ENCODE results near the gene DNASE1L3. TPM values are rescaled to one million over a fixed set of nuclear protein-coding genes. Genes with fewer than 3 reads are reported as not detected.

Gene DNASE1L3
- total RNA-seq, 4 donors from 2014 or later = 0.80 to 2.9 (median 2.2) TPM; not detected in 1

GRCh38 chr3:58175437-58176184, 35.2 kb downstream of the DNASE1L3 start:
- Histone ChIP-seq H3K27ac (replicated peaks in 1 of 4) (peak overlapping the region; percentile 62 to 74 (median 68)), H3K27me3 (no peaks in the 10 kb centered on the region), H3K36me3 (peaks cover 0 to 18% (median 7%) of the 10 kb centered on the region in 4 donors), H3K4me1 (peaks cover 39 to 61% (median 52%) of the 10 kb centered on the region in 4 donors), H3K4me3 (no peak overlapping the region), H3K9me3 (no peaks in the 10 kb centered on the region)
- intact Hi-C loops (cut with DNase I) = loop anchor here (5.0 to 10.0 kb wide), 2 partner anchors 42 to 301 kb away; no protein-coding TSS in a partner anchor
- 14% methylated on average over 8 of the region's 18 CpGs for WGBS
- TF ChIP-seq EP300 (IDR thresholded peaks at IDR 0.05) (no peak), POLR2AphosphoS5 (IDR thresholded peaks at IDR 0.05) (peak in 1 of 2 donors; percentile 15)
- DNase-seq (ENCODE audit: extremely low spot score) = no peak

- peaks cover 39 to 66% (median 52%) of the 10 kb centered on the region in 4 donors for H3K4me1 ChIP-seq
- no peaks in the 10 kb centered on the region for H3K9me3 ChIP-seq
- H3K27ac ChIP-seq (replicated peaks in 1 of 4) = peak overlapping the region; percentile 62 to 74 (median 68)
- intact Hi-C loops (cut with DNase I) = loop anchor here (5.0 to 10.0 kb wide), 2 partner anchors 42 to 300 kb away; no protein-coding TSS in a partner anchor
- no peak overlapping the region for H3K4me3 ChIP-seq
- no peaks in the 10 kb centered on the region for H3K27me3 ChIP-seq
- DNase-seq (ENCODE audit: extremely low spot score) = no peak
- no peak for TF ChIP-seq POLR2AphosphoS5 (IDR thresholded peaks at IDR 0.05)
- H3K36me3 ChIP-seq = peaks cover 4 to 23% (median 12%) of the 10 kb centered on the region in 4 donors
- 12% methylated on average over 3 of the region's 3 CpGs for WGBS
Observed at GRCh38 chr3:58175187-58175436, 35.7 kb downstream of the DNASE1L3 start.

GRCh38 chr3:58173669-58174398, 36.9 kb downstream of the DNASE1L3 start:
- DNase-seq (ENCODE audit: extremely low spot score) = no peak
- peaks cover 15 to 36% (median 25%) of the 10 kb centered on the region in 4 donors for H3K36me3 ChIP-seq
- H3K9me3 ChIP-seq = no peaks in the 10 kb centered on the region
- peaks cover 39 to 69% (median 52%) of the 10 kb centered on the region in 4 donors for H3K4me1 ChIP-seq
- intact Hi-C loops (cut with DNase I) = loop anchor here (5.0 to 10.0 kb wide), 2 partner anchors 167 to 299 kb away; partner anchors contain the start of gene FLNB
- 76% methylated on average over 7 of the region's 12 CpGs for WGBS
- TF ChIP-seq CTCF (IDR thresholded peaks at IDR 0.05) (peak in 2 of 3 experiments; percentile 39 to 43), EP300 (IDR thresholded peaks at IDR 0.05) (no peak), POLR2AphosphoS5 (IDR thresholded peaks at IDR 0.05) (peak in 1 of 2 donors; percentile 4), POLR2A (IDR thresholded peaks at IDR 0.05; ENCODE audit: low read depth) (no peak)
- H3K27me3 ChIP-seq = no peaks in the 10 kb centered on the region
- H3K4me3 ChIP-seq = no peak overlapping the region
- H3K27ac ChIP-seq (replicated peaks in 1 of 4) = peak overlapping the region; percentile 62 to 74 (median 68)

GRCh38 chr3:58173029-58173668, 37.6 kb downstream of the DNASE1L3 start:
- H3K4me3 ChIP-seq = no peak overlapping the region
- no peaks in the 10 kb centered on the region for H3K27me3 ChIP-seq
- peak overlapping the region; percentile 62 to 74 (median 68) for H3K27ac ChIP-seq (replicated peaks in 1 of 4)
- no peak for DNase-seq (ENCODE audit: extremely low spot score)
- 74% methylated on average over 12 of the region's 14 CpGs for WGBS
- H3K9me3 ChIP-seq = no peaks in the 10 kb centered on the region
- TF ChIP-seq POLR2A (IDR thresholded peaks at IDR 0.05; ENCODE audit: low read depth) (no peak), CTCF (IDR thresholded peaks at IDR 0.05) (no peak), EP300 (IDR thresholded peaks at IDR 0.05) (no peak), POLR2AphosphoS5 (IDR thresholded peaks at IDR 0.05) (no peak)
- peaks cover 15 to 42% (median 30%) of the 10 kb centered on the region in 4 donors for H3K36me3 ChIP-seq
- intact Hi-C loops (cut with DNase I) = loop anchor here (5.0 to 10.0 kb wide), 2 partner anchors 166 to 298 kb away; partner anchors contain the start of gene FLNB
- peaks cover 37 to 62% (median 46%) of the 10 kb centered on the region in 4 donors for H3K4me1 ChIP-seq

- Histone ChIP-seq H3K27me3 (no peaks in the 10 kb centered on the region), H3K4me3 (no peak overlapping the region), H3K27ac (replicated peaks in 1 of 4) (peak overlapping the region; percentile 20 to 46 (median 38)), H3K9me3 (no peaks in the 10 kb centered on the region), H3K36me3 (peaks cover 15 to 53% (median 37%) of the 10 kb centered on the region in 4 donors), H3K4me1 (peaks cover 38 to 65% (median 49%) of the 10 kb centered on the region in 4 donors)
- intact Hi-C loops (cut with DNase I) = loop anchor here (5.0 to 10.0 kb wide), 2 partner anchors 164 to 296 kb away; partner anchors contain the start of gene FLNB
- DNase-seq (ENCODE audit: extremely low spot score) = no peak
- TF ChIP-seq EP300 (IDR thresholded peaks at IDR 0.05) (no peak), POLR2A (IDR thresholded peaks at IDR 0.05; ENCODE audit: low read depth) (no peak), CTCF (IDR thresholded peaks at IDR 0.05) (no peak), POLR2AphosphoS5 (IDR thresholded peaks at IDR 0.05) (no peak)
- 73% methylated on average over 9 of the region's 9 CpGs for WGBS
Observed at GRCh38 chr3:58171126-58171525, 39.6 kb downstream of the DNASE1L3 start.

All from esophagus muscularis mucosa (tissue), 4 donors.